Muscle layer of duodenum (tissue), 2 donors: Measurements from ENCODE around the gene SLC6A1.

Source experiments
- H3K27ac ChIP-seq: one replicate; pipeline ENCODE4 v1.7.0; 2013; ENCODE audit warnings: mild to moderate bottlenecking, low read length
- H3K27me3 ChIP-seq: one replicate; pipeline ENCODE4 v1.7.0; 2013; ENCODE audit warnings: low read depth, mild to moderate bottlenecking, control low read depth, low read length
- H3K36me3 ChIP-seq, 2 donors: one replicate each; pipeline ENCODE4 v1.7.0; 2013; ENCODE audit warnings: low read length in 2 of 2, control low read depth in 1 of 2, mild to moderate bottlenecking in 1 of 2; ENCODE audit not compliant: insufficient read depth in 2 of 2, control insufficient read depth in 1 of 2
- H3K4me1 ChIP-seq, 2 donors: one replicate each; pipeline ENCODE4 v1.7.0; 2013; ENCODE audit warnings: low read length in 2 of 2, mild to moderate bottlenecking in 2 of 2, control low read depth in 1 of 2, moderate library complexity in 1 of 2; ENCODE audit not compliant: insufficient read depth in 2 of 2, control insufficient read depth in 1 of 2
- H3K4me3 ChIP-seq, 2 donors: one replicate each; pipeline ENCODE4 v1.7.0; 2013; ENCODE audit warnings: low read length in 2 of 2, low read depth in 1 of 2, mild to moderate bottlenecking in 1 of 2
- H3K9me3 ChIP-seq, 2 donors: one replicate each; pipeline ENCODE4 v1.7.0; 2013; ENCODE audit warnings: low read length in 2 of 2, control low read depth in 1 of 2, mild to moderate bottlenecking in 1 of 2; ENCODE audit not compliant: control insufficient read depth in 1 of 2
- donor health status: healthy.

Gene SLC6A1

GRCh38 chr3:10972072-10972782 lies 20.3 kb upstream of the SLC6A1 start:
- H3K27ac ChIP-seq: no peak overlapping the region
- H3K4me1 ChIP-seq: no peaks in the 10 kb centered on the region
- H3K9me3 ChIP-seq: no peaks in the 10 kb centered on the region
- H3K4me3 ChIP-seq: no peak overlapping the region
- H3K36me3 ChIP-seq: no peaks in the 10 kb centered on the region
- peaks cover 10% of the 10 kb centered on the region for H3K27me3 ChIP-seq

- Histone ChIP-seq H3K4me3 (no peak overlapping the region), H3K9me3 (no peaks in the 10 kb centered on the region), H3K4me1 (no peaks in the 10 kb centered on the region), H3K27ac (no peak overlapping the region), H3K27me3 (peaks cover 10% of the 10 kb centered on the region), H3K36me3 (no peaks in the 10 kb centered on the region)
Observed at GRCh38 chr3:10973046-10973595, 19.4 kb upstream of the SLC6A1 start.

DNA sequence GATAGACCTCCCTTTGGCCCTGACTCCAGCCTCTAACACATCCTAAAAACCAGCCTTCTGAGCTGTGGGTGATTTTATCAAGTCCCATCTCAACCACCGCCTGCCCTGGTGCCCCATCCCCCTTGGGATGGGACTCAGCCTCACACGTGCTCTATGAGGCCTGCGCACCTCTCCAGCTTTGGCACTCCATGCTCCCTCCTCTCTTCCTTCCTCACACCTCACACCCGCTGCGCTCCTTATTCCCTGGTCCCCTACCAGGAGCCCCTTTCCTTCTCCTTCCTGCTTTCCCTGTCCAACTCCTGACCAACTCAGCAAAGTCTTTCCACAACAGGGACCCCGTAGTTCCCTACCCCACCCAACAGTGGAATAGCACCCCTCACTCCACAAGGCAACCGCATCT lies 18.4 kb upstream of the SLC6A1 start:
- Histone ChIP-seq H3K9me3 (no peaks in the 10 kb centered on the region), H3K27me3 (peaks cover 10% of the 10 kb centered on the region)

GRCh38 chr3:10974746-10975375 lies 17.7 kb upstream of the SLC6A1 start:
- Histone ChIP-seq H3K36me3 (no peaks in the 10 kb centered on the region), H3K4me3 (no peak overlapping the region), H3K4me1 (no peaks in the 10 kb centered on the region), H3K27me3 (peaks cover 10% of the 10 kb centered on the region), H3K9me3 (no peaks in the 10 kb centered on the region), H3K27ac (no peak overlapping the region)

More for the DNA sequence above, 18.4 kb upstream of the SLC6A1 start:
- Histone ChIP-seq H3K4me3 (no peak overlapping the region), H3K27ac (no peak overlapping the region), H3K36me3 (no peaks in the 10 kb centered on the region), H3K4me1 (no peaks in the 10 kb centered on the region)

DNA sequence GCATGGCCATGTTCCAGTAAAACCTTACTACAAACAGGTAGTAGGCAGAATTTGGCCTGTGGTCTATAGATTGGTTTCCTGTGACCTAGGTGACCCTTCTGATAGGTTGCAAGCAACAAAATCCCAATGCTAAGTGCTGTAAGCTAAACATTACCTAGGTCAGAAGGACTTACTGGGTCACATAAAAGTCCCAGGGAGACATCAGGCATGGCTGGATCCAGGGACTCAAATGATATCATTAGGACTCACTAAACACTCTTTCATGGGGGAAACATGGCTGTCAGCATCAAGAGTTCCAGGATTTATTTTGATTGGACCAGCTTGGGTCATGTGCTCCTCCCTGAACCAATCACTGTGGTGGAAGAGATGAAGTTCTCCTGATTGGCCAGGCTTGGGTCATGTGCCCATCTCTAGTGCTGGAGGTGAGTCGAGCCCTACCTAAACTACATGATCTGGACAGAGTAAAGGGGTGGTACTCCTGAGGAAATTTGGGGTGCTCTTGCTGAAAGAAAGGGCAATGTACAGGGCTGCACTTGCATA lies 16.8 kb upstream of the SLC6A1 start:
- no peaks in the 10 kb centered on the region for H3K9me3 ChIP-seq
- H3K27me3 ChIP-seq: peaks cover 10% of the 10 kb centered on the region
- H3K36me3 ChIP-seq: no peaks in the 10 kb centered on the region
- H3K27ac ChIP-seq: no peak overlapping the region
- H3K4me3 ChIP-seq: no peak overlapping the region
- H3K4me1 ChIP-seq: no peaks in the 10 kb centered on the region

- H3K4me1 ChIP-seq: no peaks in the 10 kb centered on the region
- H3K36me3 ChIP-seq: no peaks in the 10 kb centered on the region
- H3K9me3 ChIP-seq: no peaks in the 10 kb centered on the region
- no peak overlapping the region for H3K27ac ChIP-seq
- H3K27me3 ChIP-seq: peaks cover 10% of the 10 kb centered on the region
- H3K4me3 ChIP-seq: no peak overlapping the region
Observed at GRCh38 chr3:10976770-10977169, 15.8 kb upstream of the SLC6A1 start.

DNA sequence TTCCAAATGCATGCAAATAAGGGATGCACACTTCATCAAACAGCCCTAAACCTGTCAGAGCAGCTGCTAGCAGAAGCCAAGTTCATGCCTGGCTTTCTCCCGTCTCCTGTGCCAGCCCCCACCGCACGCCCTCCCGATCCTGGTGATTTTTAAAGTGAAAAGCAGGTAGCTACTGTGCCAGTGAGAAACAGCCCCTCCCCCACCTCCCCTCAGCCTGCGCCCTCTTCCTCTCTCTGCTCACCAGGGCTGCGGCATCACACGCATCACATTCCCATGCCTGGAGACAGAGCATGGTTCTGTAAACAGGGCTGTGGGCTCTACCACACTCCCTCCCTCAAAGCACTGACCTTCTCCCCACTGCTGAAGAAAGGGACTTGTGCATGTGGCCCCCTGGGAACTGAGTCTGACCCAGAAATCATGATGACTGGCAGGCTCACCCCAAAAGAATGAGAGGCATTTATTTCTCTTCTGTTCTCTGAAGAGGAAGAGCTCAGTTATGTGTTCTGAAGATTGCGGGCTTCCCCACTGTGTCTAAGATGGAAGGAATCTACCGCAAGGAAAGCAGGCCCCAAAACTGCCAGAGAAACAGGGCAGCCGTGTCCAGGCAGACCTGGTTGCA lies 14.5 kb upstream of the SLC6A1 start:
- Histone ChIP-seq H3K9me3 (no peaks in the 10 kb centered on the region), H3K27ac (no peak overlapping the region), H3K4me3 (no peak overlapping the region), H3K27me3 (no peaks in the 10 kb centered on the region), H3K36me3 (no peaks in the 10 kb centered on the region), H3K4me1 (peaks cover 0 to 5% of the 10 kb centered on the region in 2 donors)

- no peaks in the 10 kb centered on the region for H3K27me3 ChIP-seq
- H3K27ac ChIP-seq: no peak overlapping the region
- H3K9me3 ChIP-seq: no peaks in the 10 kb centered on the region
- no peak overlapping the region for H3K4me3 ChIP-seq
- H3K4me1 ChIP-seq: peaks cover 0 to 9% of the 10 kb centered on the region in 2 donors
- no peaks in the 10 kb centered on the region for H3K36me3 ChIP-seq
Observed at GRCh38 chr3:10978956-10979355, 13.6 kb upstream of the SLC6A1 start.

GRCh38 chr3:10980312-10980711 lies 12.2 kb upstream of the SLC6A1 start:
- H3K4me3 ChIP-seq: no peak overlapping the region
- peaks cover 0 to 9% of the 10 kb centered on the region in 2 donors for H3K4me1 ChIP-seq
- H3K27ac ChIP-seq: no peak overlapping the region
- H3K36me3 ChIP-seq: no peaks in the 10 kb centered on the region
- H3K27me3 ChIP-seq: no peaks in the 10 kb centered on the region
- H3K9me3 ChIP-seq: no peaks in the 10 kb centered on the region

DNA sequence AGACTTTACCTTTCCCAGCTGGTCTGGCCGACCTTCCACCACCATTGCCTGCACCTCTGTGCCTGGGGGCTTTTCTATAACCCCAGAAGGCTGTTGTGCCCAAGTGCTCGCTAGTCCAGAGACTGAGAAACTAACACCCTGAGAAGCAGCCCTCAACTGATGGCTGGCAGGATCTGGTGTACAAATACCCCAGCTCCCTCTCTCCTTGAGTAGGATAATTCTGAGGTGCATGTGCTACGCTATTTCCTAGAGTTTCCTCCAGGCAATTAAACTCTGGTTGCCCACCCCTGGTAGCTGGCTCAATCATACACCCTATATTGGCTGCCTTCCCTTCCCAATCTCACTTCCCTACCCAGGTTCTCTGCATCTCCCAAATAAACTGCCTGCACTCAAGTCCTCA lies 11.5 kb upstream of the SLC6A1 start:
- H3K36me3 ChIP-seq: no peaks in the 10 kb centered on the region
- H3K4me1 ChIP-seq: peaks cover 0 to 9% of the 10 kb centered on the region in 2 donors
- H3K27ac ChIP-seq: no peak overlapping the region
- H3K9me3 ChIP-seq: no peaks in the 10 kb centered on the region
- H3K4me3 ChIP-seq: no peak overlapping the region
- no peaks in the 10 kb centered on the region for H3K27me3 ChIP-seq

DNA sequence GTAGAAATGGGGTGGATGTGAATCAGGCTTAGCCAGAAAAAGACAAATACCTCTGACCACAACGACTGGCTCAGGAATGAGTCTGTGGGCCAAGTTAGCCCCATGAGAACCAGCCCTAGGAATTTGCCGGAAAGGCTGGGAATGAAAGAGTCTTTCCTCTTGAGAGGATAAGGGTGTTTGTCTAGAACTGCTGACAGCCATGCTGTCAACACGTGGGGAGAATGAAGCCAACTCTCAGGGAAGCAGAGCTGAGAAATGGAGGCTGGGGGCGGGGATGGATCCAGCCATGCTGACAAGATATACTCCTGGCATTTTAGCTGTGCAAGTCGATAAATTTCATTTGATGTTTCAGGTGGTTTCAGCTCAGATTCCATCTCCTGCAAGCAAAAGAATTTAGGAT lies 10.6 kb upstream of the SLC6A1 start:
- H3K9me3 ChIP-seq: no peaks in the 10 kb centered on the region
- H3K4me1 ChIP-seq: peaks cover 0 to 9% of the 10 kb centered on the region in 2 donors
- no peaks in the 10 kb centered on the region for H3K36me3 ChIP-seq
- H3K27ac ChIP-seq: no peak overlapping the region
- no peaks in the 10 kb centered on the region for H3K27me3 ChIP-seq
- no peak overlapping the region for H3K4me3 ChIP-seq
